ENCODE measurements around the gene ESR2. TPM values are rescaled to one million over a fixed set of nuclear protein-coding genes. Genes with fewer than 3 reads are reported as not detected.
"Not testable (repeated sequence)": the region's sequence is repeated elsewhere in the genome, so short reads cannot be mapped to it uniquely, and the experiment has no call there.

Gene ESR2
- total RNA-seq, 1 experiment from 2014 or later, result not detected

DNA sequence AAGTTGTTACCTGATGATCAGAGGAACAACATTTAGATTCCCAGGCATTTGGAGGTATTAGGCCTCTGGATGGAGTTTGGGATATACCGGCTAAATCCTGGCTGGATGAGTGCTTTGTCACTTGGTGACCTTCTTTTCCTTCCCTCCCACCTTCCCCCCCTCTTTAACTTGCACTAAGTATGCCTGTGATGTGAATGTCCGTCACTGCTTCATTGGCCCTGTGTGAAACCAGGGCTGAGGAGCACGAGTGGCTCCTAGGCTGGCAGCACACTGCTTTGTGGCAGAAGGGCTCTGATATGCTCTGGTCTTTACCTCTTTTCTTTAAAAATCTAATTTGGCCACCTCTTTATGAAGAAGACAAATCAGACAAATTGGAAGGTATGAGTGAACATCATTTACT, 95.7 kb downstream of the ESR2 start:
- DNase-seq (ENCODE audit: low spot score), result no peak

GRCh38 chr14:64197996-64198395, 96.2 kb downstream of the ESR2 start:
- no peak for DNase-seq (ENCODE audit: low spot score)

GRCh38 chr14:64196814-64197411, 97.3 kb downstream of the ESR2 start:
- DNase-seq (ENCODE audit: low spot score), result peak; percentile 22

DNA sequence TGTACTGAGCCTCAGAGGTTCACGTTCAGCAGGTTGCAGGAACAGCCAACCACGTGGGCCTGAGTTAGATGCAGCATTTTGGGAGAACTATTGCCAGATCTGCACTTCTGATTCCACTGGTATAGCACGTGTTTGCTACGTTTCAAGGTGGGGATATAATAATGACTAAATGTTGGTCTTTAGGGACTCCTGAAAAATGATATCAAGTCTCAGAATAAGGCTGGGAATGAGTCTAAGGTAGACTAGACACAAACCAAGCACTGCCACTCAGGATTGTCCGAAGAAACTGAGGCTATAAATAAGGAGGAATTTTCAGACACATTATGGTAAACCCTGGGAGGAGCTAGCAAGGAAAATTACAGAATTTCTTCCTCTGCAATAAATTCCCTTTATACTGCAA, 98.1 kb downstream of the ESR2 start:
- DNase-seq (ENCODE audit: low spot score), result no peak

GRCh38 chr14:64195199-64195598, 99.0 kb downstream of the ESR2 start:
- DNase-seq (ENCODE audit: low spot score), result no peak

DNA sequence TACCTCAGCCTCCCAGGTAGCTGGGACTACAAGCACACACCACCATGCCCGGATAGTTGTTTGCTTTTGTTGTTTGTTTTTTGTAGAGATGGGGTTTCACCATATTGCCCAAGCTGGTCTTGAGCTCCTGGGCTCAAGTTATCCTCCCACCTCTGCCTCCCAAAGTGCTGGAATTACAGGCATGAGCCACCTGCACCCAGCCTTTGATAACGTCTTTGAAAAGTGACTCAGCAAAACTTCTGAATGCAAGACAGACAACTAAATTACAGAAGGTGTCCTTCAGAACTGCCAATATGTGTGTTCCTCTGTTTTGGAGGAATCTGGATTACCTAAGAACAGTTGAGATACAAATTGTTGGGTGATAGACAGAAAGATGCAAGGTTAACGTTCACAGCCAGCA, 99.8 kb downstream of the ESR2 start:
- DNase-seq (ENCODE audit: low spot score), result no peak

DNA sequence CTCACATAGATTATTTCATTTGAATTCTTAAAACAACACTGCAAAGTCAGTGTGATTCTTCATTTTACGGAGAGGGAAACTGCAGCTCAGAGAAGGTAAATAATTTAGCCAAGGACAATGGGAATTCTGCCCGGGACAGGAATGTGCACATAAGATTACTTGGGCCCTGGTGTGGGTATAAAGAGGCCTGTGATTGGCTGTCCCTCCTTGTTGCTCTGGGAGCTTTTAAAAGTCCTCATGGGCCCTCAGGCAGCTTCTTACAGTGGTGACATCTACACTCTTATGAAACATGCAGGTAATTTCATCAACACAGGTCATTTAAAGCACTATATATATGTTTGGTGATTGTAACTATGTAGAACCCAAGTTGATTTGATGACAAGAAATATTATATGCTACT, 100.3 kb downstream of the ESR2 start:
- no peak for DNase-seq (ENCODE audit: low spot score)

- DNase-seq (ENCODE audit: low spot score), result peak; percentile 45
Observed at GRCh38 chr14:64191756-64192155, 102.4 kb downstream of the ESR2 start.

DNA sequence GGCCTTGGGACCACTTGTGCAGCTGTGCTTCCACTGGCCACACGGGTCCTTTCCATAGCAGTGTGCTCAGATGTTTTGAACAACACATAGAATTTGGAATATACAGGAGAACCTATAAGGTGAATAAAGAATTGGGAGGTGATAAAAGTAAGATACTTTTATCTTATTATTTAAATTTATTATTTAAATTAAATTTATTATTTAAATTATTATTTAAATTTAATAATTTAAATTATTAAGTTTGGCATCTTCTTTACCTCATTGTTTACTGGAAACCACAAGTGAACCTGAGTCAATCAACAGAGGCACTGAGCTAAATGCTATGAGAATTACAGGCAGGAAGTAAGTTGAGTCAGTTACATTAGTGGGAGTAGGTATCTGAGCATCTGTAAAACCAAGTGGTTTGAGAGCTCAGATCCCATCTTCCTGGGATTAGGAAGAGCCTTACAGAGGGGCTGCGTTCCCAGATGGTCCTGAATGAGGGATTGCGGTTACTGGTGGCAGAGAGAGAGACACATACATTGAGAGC, 103.1 kb downstream of the ESR2 start:
- no peak for DNase-seq (ENCODE audit: low spot score)

- no peak for DNase-seq (ENCODE audit: low spot score)
Observed at GRCh38 chr14:64187331-64187730, 106.8 kb downstream of the ESR2 start.

DNA sequence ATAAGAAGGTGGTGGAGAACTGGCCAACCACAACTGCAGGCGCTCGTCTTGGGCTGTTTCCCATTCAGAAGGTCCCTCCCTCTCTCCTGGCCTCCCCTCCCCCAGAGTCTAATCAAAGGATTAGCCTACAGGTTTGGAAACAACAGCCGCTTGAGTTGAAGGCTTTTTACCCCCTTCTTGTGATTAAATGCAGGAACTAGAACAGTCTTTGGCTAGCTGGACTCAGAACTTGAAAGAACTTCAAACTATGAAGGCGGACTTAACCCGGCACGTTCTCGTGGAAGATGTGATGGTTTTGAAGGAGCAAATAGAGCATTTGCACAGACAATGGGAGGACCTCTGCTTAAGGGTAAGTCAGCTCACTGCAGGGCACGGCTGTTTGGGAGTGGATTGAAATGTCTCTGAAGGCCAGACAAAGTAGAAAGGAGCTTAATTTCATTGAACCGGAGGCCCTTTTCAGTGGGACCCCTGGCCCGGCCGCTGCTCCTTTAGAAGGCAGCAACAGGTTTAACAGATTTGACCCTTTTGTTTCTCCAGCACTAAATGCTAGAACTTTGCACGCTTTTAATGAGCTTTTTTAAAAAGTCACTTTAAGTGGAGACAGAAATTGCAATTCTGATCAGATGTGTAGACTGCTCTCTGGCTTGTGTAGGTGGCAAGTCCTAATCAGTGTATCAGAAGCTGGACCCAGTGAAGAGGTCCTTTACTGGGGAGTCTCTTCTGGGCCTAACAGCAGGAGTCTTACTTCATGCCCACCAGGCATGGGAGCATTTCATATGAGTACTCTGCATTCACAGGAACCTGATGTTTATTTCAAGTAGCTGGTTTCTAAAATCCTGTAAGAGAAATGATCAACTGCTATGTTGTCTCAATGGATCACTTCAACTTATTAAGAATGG, 107.7 kb downstream of the ESR2 start:
- no peak for DNase-seq (ENCODE audit: low spot score)

DNA sequence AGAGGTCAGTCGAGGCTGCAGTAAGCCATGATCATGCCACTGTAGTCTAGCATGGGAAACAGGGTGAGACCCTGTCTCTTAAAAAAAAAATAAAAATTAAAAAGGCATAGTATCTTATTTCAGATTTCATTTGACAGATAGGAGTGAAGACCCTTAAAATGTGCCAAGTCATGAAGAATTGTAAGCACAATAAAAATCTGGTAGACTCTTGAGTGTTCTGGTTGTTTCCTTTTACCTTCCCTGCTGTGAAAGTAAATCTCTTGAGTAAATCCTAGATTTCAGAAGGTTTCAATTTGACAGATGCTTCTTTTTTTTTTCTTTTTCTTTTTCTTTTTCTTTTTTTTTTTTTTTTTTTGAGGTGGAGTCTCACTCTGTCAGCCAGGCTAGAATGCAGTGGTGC, 109.0 kb downstream of the ESR2 start:
- no peak for DNase-seq (ENCODE audit: low spot score)

- DNase-seq (ENCODE audit: low spot score), result no peak
Observed at GRCh38 chr14:64184103-64184729, 110.0 kb downstream of the ESR2 start.

DNA sequence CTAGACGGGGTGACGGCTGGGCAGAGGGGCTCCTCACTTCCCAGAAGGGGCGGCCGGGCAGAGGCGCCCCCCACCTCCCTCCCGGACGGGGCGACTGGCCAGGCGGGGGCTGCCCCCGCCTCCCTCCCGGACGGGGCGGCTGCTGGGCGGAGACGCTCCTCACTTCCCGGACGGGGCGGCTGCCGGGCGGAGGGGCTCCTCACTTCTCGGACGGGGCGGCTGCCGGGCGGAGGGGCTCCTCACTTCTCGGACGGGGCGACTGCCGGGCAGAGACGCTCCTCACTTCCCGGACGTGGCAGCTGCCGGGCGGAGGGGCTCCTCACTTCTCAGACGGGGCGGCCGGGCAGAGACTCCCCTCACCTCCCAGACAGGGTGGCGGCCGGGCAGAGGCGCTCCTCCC, 111.3 kb downstream of the ESR2 start:
- DNase-seq (ENCODE audit: low spot score), result not testable (repeated sequence)

DNA sequence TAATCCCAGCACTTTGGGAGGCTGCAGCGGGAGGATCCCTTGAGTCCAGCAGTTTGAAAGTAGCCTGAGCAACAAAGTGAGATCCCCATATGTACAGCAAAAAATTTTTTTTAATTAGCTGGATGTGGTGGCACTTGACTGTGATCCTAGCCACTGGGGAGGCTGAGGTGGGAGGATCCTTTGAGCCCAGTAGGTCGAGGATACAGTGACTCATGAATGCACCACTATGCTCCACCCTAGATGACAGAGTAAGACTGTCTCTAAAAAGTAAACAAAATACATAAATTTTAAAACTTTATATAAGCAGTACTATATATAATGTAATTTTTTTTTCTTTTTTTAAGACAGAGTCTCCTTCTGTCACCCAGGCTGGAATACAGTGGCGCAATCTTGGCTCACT, 115.4 kb downstream of the ESR2 start:
- no peak for DNase-seq (ENCODE audit: low spot score)

DNA sequence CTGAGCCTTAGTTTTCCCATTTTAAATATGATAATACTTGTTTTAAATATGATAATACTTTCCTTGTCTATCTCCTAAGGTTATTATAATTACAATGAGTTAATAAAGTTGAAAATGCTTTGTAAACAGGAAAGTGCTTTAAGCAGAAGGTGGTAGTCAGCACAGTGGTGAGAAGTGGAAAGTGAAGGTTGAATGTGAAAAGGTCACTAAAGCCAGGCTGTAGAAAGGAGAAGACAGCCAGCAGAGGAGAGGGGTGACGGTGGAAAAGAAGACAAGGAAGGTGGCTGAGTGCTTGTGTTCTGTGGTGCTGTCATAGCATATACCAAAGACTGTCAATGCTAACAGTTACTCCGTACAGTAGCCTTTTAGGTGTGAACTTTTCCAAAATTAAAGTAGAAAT, 117.8 kb downstream of the ESR2 start:
- DNase-seq (ENCODE audit: low spot score), result no peak

DNA sequence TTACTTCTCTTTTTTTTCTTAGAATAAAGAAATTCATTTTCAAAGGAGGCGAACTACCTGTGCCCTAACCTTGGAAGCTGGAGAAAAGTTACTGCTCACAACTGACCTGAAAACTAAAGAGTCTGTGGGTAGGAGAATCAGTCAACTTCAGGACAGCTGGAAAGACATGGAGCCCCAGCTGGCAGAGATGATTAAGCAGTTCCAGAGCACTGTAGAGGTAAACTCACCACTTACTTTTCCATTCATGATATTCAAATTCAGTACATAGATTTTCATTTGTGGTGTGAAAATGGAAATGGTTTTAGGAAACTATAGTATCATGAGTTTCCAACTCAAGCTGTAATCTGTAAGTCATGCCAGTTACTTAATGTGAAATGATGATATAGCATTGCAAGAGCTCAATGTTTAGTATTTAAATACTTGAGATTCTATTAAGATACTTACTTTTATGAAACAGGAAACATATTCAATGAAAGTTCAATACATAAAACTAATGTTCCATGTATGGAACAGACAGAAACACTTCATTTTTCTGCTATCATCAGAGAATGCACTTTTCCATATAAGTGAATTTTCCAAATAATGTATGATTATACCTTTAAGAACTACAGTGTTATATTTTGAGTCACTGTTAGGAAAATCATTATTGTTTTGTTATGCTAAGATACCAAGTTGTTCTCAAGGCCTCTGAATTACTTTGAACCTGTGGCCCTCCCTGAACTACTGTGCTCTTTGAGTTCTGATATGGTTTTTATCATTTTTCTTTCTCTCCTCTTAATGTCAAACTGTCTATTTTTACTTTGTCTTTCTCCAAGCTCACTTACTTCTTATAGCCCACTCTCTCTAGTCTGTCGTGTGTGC, 119.0 kb downstream of the ESR2 start:
- DNase-seq (ENCODE audit: low spot score), result no peak

GRCh38 chr14:64170181-64170580, 124.0 kb downstream of the ESR2 start:
- no peak for DNase-seq (ENCODE audit: low spot score)

- no peak for DNase-seq (ENCODE audit: low spot score)
Observed at GRCh38 chr14:64159588-64159987, 134.6 kb downstream of the ESR2 start.

DNA sequence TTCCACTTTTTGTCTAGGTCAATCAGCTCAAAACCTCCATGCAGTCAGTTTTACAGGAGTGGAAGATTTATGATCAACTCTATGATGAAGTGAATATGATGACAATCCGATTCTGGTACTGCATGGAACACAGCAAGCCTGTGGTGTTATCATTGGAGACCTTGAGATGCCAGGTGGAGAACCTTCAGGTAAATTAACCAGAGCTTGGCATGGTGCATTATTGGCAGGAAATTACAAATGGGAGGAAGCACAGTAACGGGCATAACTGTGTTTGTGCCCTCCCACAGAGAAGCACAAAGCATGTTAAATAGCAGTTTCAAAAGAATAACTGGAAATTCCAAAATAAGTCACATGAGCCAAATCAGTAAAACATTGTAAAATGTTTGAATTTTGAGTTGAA, 135.6 kb downstream of the ESR2 start:
- no peak for DNase-seq (ENCODE audit: low spot score)

GRCh38 chr14:64149921-64150320, 144.2 kb downstream of the ESR2 start:
- DNase-seq (ENCODE audit: low spot score), result no peak

All from A172 (cell line).